NT2/D1 (cell line): ENCODE results near the gene KLC1.

ENCODE experiments used
- DNase-seq: peaks from one replicate; pipeline ENCODE4 v3.0.0-alpha.2; 2011; ENCODE audit warnings: low read depth, low spot score
- H3K27me3 ChIP-seq: 2 replicates; pipeline ENCODE4 v1.6.0; 2011; ENCODE audit warnings: mild to moderate bottlenecking; ENCODE audit not compliant: insufficient read length, insufficient read depth
- H3K36me3 ChIP-seq: 2 replicates; pipeline ENCODE4 v1.6.1; 2011; ENCODE audit warnings: mild to moderate bottlenecking, low read length, mixed read lengths; ENCODE audit not compliant: insufficient read depth, insufficient read length
- H3K4me1 ChIP-seq: 2 replicates; pipeline ENCODE4 v1.5.1; 2011; ENCODE audit not compliant: insufficient read depth, insufficient read length
- H3K4me3 ChIP-seq: 2 replicates; pipeline ENCODE4 v1.5.1; 2011; ENCODE audit warnings: low read depth; ENCODE audit not compliant: insufficient read length
- H3K9ac ChIP-seq: 2 replicates; pipeline ENCODE4 v1.6.0; 2011; ENCODE audit warnings: low read depth; ENCODE audit not compliant: insufficient read length
- H3K9me3 ChIP-seq: 2 replicates; pipeline ENCODE4 v1.5.1; 2011; ENCODE audit warnings: mild to moderate bottlenecking, low read length; ENCODE audit not compliant: insufficient read depth
- SUZ12 ChIP-seq: IDR thresholded peaks from 2 replicates; pipeline ENCODE4 v1.6.1; 2011; ENCODE audit not compliant: insufficient read length, insufficient read depth; ENCODE audit errors: extremely low read depth
- YY1 ChIP-seq: IDR thresholded peaks from 2 replicates; pipeline ENCODE4 v1.6.1; 2011; ENCODE audit not compliant: insufficient read length, insufficient read depth
- ZNF274 ChIP-seq: IDR thresholded peaks from 2 replicates; pipeline ENCODE4 v1.6.1; 2011; ENCODE audit warnings: mild to moderate bottlenecking, low read depth, low read length

Gene KLC1

DNA sequence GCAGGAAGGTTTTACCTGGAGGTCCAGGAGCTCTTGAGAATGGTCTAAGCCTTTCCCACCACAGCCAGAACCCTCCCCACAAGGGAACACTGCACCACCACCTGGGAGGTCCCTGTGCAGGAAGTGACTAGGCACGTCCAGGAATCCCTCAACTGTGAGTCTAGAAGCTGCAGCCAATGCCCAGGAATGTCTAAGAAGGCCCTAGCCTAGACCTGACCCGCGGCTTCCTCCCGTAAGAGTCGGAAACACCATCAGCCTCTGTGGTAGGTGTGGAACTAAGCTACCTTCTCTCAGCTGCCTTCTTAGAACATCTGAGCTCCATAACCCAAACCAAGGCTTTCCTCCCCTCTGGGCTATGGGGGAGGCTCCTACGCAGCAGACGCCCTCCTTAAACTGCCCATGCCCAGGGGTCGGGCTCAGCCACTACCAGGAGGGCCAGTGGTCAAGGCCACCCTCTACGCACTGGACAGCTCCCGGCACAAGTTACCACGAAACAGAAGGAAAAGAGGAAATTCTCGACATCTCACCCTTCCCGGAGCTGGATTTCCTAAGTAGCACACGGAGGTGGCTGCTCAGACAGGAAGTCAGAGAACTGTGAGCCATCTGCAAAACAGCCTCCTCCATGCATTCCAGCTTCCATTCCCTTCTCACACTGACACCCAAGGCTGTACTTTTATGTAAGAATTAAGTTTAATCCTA is 112.1 kb downstream of the KLC1 start:
- Histone ChIP-seq H3K4me1 (peaks cover 8% of the 10 kb centered on the region), H3K27me3 (no peaks in the 10 kb centered on the region), H3K36me3 (peaks cover 8% of the 10 kb centered on the region), H3K9me3 (no peaks in the 10 kb centered on the region; the same call in 1 of the 2 replicates), H3K4me3 (no peak overlapping the region), H3K9ac (no peak overlapping the region)
- no peak for TF ChIP-seq ZNF274
- no peak for TF ChIP-seq SUZ12
- TF ChIP-seq YY1 = no peak
- no peak for DNase-seq

DNA sequence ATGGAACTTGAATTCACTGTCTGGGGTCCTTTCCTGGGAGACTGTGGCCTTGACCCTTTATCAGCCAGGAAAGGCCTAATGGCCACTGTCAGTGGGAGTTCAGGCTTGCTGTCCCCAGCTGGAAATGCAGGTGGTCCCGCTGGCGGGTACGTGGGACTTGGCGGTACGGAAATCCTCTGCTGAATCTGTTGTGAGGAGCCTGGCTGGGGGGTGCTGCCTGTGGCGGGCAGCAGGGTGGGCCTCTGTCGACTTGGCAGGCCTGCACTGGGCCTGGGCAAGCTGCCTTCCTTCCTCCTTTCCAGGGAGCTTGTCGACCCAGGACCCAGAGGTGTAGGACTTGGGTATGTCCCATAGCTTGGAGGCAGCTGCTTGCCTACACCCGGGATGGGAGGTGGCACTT is 112.9 kb downstream of the KLC1 start:
- TF ChIP-seq SUZ12 (no peak), ZNF274 (no peak), YY1 (no peak)
- Histone ChIP-seq H3K27me3 (no peaks in the 10 kb centered on the region), H3K4me1 (peaks cover 8% of the 10 kb centered on the region), H3K9ac (no peak overlapping the region), H3K9me3 (no peaks in the 10 kb centered on the region; the same call in 1 of the 2 replicates), H3K36me3 (peaks cover 8% of the 10 kb centered on the region), H3K4me3 (no peak overlapping the region)
- no peak for DNase-seq

DNA sequence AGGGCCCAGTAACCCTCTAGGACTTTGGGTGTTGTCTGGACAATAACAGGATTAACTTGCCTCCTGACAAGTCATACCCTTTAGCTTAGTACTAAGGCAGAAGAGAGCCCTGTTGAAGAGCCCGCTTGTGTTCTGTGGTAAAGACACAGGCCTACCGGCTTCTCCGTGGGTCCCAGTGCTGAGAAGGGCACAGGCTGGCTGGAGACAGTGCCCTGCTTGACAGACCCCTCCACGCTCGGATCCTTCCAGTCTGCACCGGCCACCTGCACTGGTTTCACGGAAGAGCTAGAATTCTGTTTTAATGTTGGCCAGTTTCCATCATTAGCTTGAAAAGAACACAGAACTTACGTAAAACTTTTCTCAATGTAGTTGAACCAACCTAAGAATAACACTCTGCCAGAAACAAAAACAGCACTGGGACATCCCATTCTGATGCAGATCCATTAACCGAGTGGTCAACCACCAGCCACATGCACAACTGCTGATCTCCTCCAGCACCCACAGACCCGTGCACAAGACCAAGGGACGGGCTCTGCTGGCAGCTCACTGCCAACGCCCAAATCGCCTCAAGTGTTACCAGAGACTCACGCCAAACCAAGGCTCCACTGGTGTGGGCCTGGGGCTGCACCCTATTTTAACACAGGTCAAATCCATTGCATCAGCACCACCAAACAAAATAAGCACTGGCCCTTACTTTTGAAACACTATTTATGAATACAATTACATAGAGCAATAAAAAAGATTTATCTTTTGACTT is 113.7 kb downstream of the KLC1 start:
- TF ChIP-seq SUZ12 = no peak
- no peak for TF ChIP-seq YY1
- no peak for TF ChIP-seq ZNF274
- H3K9me3 ChIP-seq = no peaks in the 10 kb centered on the region; the same call in 1 of the 2 replicates
- H3K4me1 ChIP-seq = peaks cover 8% of the 10 kb centered on the region
- no peak overlapping the region for H3K4me3 ChIP-seq
- no peak for DNase-seq
- H3K9ac ChIP-seq = no peak overlapping the region
- peaks cover 6% of the 10 kb centered on the region for H3K36me3 ChIP-seq
- H3K27me3 ChIP-seq = no peaks in the 10 kb centered on the region

DNA sequence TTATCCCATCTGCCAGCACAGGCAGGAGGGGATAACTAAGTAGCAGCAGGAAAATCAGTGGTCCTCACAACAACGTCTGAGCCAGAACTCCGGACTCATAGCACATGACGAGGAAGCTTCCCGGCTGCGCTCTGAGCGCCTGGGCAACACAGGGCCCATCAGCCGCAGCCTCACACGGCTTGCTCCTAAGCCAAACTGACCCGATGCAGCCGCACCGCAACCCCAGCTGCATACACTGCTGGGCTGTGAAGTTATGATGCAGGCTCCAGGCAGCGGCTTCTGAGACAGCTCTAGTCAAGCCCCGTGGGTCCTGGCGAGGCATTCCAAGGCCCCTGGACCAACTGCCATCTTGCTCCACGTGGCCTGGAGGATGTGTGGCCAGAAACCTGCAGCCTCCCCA is 114.7 kb downstream of the KLC1 start:
- Histone ChIP-seq H3K36me3 (peaks cover 5% of the 10 kb centered on the region), H3K9ac (no peak overlapping the region), H3K4me3 (no peak overlapping the region), H3K27me3 (no peaks in the 10 kb centered on the region), H3K4me1 (peaks cover 8% of the 10 kb centered on the region), H3K9me3 (no peaks in the 10 kb centered on the region; the same call in 1 of the 2 replicates)
- no peak for TF ChIP-seq SUZ12
- no peak for TF ChIP-seq ZNF274
- no peak for TF ChIP-seq YY1
- no peak for DNase-seq

DNA sequence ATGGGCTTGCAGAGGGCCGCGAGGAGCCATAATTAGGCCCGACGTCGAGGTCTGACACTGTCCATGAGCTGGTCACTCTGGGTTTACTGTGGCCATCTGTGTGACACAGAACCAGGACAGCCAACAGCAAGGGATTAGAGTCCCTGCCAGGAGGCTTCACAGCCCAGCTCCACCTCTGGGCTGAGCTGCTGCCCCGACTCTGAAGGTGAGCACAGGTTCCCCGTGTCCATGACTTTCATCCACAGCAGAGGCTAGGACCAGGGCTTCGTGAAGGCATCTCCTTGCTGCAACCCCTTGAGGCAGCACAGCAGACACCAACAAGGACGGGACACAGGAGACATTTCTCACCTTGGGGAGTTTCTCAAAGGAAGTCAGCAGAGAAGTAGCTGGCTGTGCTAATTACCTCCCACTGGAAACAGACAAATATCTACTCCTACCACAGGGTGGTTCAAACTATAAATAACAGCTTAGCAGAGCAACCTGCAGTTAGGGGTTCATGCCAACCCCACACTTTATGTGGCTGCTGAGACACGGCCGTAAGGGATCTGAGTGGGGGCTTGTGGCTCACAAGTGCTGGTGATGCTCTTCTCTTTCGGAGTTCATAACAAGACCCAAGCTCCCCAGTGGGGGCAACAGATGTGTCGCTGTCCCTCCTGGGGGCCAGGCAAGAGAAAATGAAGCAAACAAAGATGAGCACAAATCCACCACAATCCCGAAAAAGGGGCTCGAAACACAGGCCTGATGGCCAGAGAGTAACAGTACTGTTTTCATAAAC is 115.8 kb downstream of the KLC1 start:
- TF ChIP-seq SUZ12 (no peak), ZNF274 (no peak), YY1 (no peak)
- H3K9ac ChIP-seq = no peak overlapping the region
- H3K36me3 ChIP-seq = peaks cover 1% of the 10 kb centered on the region
- no peak for DNase-seq
- no peaks in the 10 kb centered on the region; the same call in 1 of the 2 replicates for H3K9me3 ChIP-seq
- H3K27me3 ChIP-seq = no peaks in the 10 kb centered on the region
- H3K4me3 ChIP-seq = no peak overlapping the region
- H3K4me1 ChIP-seq = peaks cover 8% of the 10 kb centered on the region

DNA sequence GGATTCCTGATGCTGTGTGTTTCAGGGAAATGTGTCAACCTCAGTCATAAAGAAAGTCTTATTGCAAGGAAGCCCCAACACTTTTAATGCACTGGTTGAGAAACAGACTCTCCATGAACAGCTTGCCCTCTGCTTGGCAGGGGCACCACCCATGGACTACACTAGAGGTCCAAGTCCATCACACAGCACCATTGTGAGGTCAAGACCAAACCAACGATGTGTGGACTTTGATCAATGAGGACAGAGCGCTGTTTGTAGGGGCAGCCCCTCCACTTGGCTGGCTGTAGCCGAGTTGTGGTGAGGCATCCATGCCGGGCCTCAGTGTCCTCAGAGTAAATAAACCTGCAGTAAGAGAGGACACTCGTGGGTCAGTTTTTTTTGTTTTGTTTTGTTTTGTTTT is 116.4 kb downstream of the KLC1 start:
- peaks cover 8% of the 10 kb centered on the region for H3K4me1 ChIP-seq
- no peak for DNase-seq
- no peaks in the 10 kb centered on the region for H3K36me3 ChIP-seq
- no peaks in the 10 kb centered on the region; the same call in 1 of the 2 replicates for H3K9me3 ChIP-seq
- TF ChIP-seq YY1 = no peak
- no peak for TF ChIP-seq SUZ12
- TF ChIP-seq ZNF274 = no peak
- no peak overlapping the region for H3K9ac ChIP-seq
- H3K4me3 ChIP-seq = no peak overlapping the region
- H3K27me3 ChIP-seq = no peaks in the 10 kb centered on the region

DNA sequence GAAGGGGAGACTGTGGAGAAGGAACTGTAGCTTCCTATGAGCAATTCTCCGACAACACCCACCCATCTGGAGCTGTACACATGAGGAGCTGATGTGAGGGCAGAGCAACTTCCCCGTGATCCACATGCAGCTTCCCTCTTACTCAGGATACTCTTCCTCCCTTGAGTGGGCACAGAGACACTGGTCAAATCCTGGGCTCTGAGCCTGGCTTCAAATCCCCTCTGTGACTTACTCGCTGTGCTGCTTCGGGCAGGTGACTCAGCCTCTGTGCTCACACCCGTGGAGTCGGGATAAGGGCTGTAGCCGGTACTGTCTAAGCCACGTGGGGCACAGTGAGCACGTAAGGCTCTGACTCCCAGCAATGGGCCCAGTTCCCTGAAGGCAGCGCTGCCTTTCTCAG is 117.7 kb downstream of the KLC1 start:
- Histone ChIP-seq H3K4me1 (peaks cover 5% of the 10 kb centered on the region), H3K9me3 (no peaks in the 10 kb centered on the region), H3K4me3 (no peak overlapping the region), H3K36me3 (no peaks in the 10 kb centered on the region), H3K27me3 (no peaks in the 10 kb centered on the region), H3K9ac (no peak overlapping the region)
- no peak for DNase-seq
- no peak for TF ChIP-seq ZNF274
- TF ChIP-seq SUZ12 = no peak
- TF ChIP-seq YY1 = no peak
